ENCODE results near the gene DONSON.

The DONSON gene

GRCh38 chr21:33541756-33542639 is 46.5 kb downstream of the DONSON start, which contains the start of gene GART:
TSS of gene GART (minus strand) at chr21:33542117. CDS start at chr21:33539315, 2,802 bp downstream.
- DNase-seq (ENCODE audit: low read depth, low spot score), result peak; percentile 28

- DNase-seq (ENCODE audit: low read depth, low spot score), result no peak
Observed at GRCh38 chr21:33541105-33541711, 47.3 kb downstream of the DONSON start.

GRCh38 chr21:33540711-33541104 is 47.8 kb downstream of the DONSON start:
- no peak for DNase-seq (ENCODE audit: low read depth, low spot score)

GRCh38 chr21:33539616-33540015 is 48.9 kb downstream of the DONSON start:
- DNase-seq (ENCODE audit: low read depth, low spot score), result no peak

- DNase-seq (ENCODE audit: low read depth, low spot score), result no peak
Observed at GRCh38 chr21:33537212-33537611, 51.3 kb downstream of the DONSON start.

- DNase-seq (ENCODE audit: low read depth, low spot score), result no peak
Observed at GRCh38 chr21:33531007-33531406, 57.5 kb downstream of the DONSON start.
